Psoas muscle (tissue), 8 donors: Measurements from ENCODE around the gene PTPN7. TPM values are rescaled to one million over a fixed set of nuclear protein-coding genes. Genes with fewer than 3 reads are reported as not detected.
"Not testable (repeated sequence)": the region's sequence is repeated elsewhere in the genome, so short reads cannot be mapped to it uniquely, and the experiment has no call there.

ENCODE experiments used
- ATAC-seq, 4 donors: fragments of 200-7000 bp; cut with Tn5 transposase; one replicate each; pipeline ENCODE4 v1.9.1; 2020; ENCODE audit warnings: moderate library complexity in 3 of 4, mild to moderate bottlenecking in 2 of 4
- DNase-seq, 2 donors: peaks; one replicate each; pipeline ENCODE4 v3.0.0-alpha.2; 2020
- H3K27ac ChIP-seq: fragments of 200-600 bp; one replicate; pipeline ENCODE4 v1.8.0; 2022
- H3K27me3 ChIP-seq, 3 donors: fragments of 200-600 bp in 1 of 3; one replicate each; pipeline versions ENCODE4 v1.6.1 to v1.8.0; 2013 to 2022; ENCODE audit warnings: low read length in 2 of 3, mild to moderate bottlenecking in 2 of 3, moderate library complexity in 1 of 3; ENCODE audit not compliant: insufficient read depth in 3 of 3
- H3K36me3 ChIP-seq, 2 donors: fragments of 200-600 bp in 1 of 2; one replicate each; pipeline versions ENCODE4 v1.6.1 to v1.8.0; 2013 to 2022; ENCODE audit warnings: low read depth in 1 of 2, mild to moderate bottlenecking in 1 of 2, moderate library complexity in 1 of 2; ENCODE audit not compliant: insufficient read depth in 1 of 2
- H3K4me1 ChIP-seq: fragments of 200-600 bp; one replicate; pipeline ENCODE4 v1.8.0; 2022
- H3K4me3 ChIP-seq: fragments of 200-600 bp; one replicate; pipeline ENCODE4 v1.8.0; 2022; ENCODE audit warnings: mild to moderate bottlenecking
- H3K9me3 ChIP-seq: fragments of 200-600 bp; one replicate; pipeline ENCODE4 v1.8.0; 2022
- WGBS, 3 donors: extraction: QIAGEN DNeasy Blood & Tissue Kit; methylation state at CpG; one replicate each; pipeline versions ENCODE4 v1.1.6 to v1.1.7; 2013; 5-methylcytosine and 5-hydroxymethylcytosine counted together
- intact Hi-C, 2 donors: fragments of 100-400 bp; cut with DNase I; formaldehyde crosslinking; loops; one replicate each; pipeline versions ENCODE4 v1.11.0 to v1.14.2; 2022
- polyA plus RNA-seq, 3 donors: library from polyadenylated mRNA; stranded (reverse); fragments of 200-250 nt; gene quantifications; one replicate each; pipeline ENCODE4 v1.2.3, GENCODE V29; 2013
- total RNA-seq, 4 donors: library from RNA; stranded (reverse); fragmentation: NEBNext Ultra II Directional in 2 of 4; extraction: Animal tissue kit (Norgen Biotek cat#: 25700) in 2 of 4; gene quantifications; one replicate each; pipeline versions ENCODE4 v1.2.1 to v1.2.4, GENCODE V29; 2021 to 2023
- TF ChIP-seq, protein P1 (sequence below): fragments of 200-600 bp; IDR thresholded peaks from one replicate; pipeline ENCODE4 v1.8.0; 2022; ENCODE audit warnings: antibody characterized with exemption
- donor health status: healthy with polysubstance abuse.
- donor health status: DM: no; HTN: no; CAD: no; lungs with moderate emphysema.
- donor health status: Bipolar disorder and iron deficiency.
- donor health status: healthy.
- donor health status: DM: yes; HTN: yes; CAD: no.
- donor health status: DM: no; HTN: no; CAD: no.
- donor health status: DM: no; HTN: no; CAD: no.
- donor health status: DM: yes; HTN: yes; CAD: no.

The PTPN7 gene
- total and polyA plus RNA-seq, 7 donors = 0.10 to 1.0 (median 0.32) TPM

DNA sequence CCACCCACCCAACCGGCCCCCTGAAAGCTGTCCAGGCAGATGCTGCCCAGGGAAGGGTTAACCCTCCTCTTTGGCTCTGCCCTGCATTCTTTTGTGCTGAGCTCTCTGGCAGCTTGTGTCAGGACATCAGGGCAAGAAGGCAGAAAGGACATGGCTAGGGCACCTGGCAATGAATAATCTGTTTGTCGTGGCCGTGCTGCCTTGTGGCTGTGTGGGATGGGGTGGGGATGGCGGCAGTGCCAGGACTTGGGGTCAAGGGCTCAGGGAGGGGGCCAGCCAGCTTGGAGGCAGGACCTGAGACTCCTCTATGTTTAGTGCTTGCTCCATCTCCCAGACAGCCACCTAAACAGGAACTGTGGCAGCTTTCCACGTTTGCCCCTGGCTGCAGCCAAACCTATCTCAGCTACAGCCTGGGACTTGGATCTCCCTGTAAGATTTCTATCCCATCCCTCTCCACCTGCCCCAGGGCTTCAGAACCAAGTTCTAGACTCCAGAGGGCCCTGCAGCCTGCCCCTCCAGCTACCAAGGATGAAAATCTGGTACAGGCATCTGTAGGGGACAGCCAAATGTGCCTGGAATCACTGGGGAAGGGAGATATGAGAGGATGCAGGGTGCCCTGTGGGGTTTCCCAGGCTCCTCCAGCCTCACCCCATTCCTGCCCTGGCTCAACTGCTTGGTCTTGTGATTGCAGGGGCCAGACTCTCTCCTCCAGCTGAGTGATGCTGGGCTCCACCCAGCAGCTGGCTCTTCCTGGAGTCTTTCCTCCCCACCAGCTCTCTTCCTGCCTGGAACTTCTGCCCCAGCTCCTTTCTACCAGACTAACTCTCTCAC is 47.3 kb downstream of the PTPN7 start:
- DNase-seq (no peak), ATAC-seq (peak; percentile 62 to 85 (median 72))
- intact Hi-C loops = no loop called here
- H3K27ac ChIP-seq = no peak overlapping the region
- no peaks in the 10 kb centered on the region for H3K9me3 ChIP-seq
- H3K36me3 ChIP-seq = no peaks in the 10 kb centered on the region
- WGBS, 3 donors = 5 to 22% (median 6%) methylated on average over 4 to 5 of the region's 5 CpGs
- no peak overlapping the region for H3K4me3 ChIP-seq
- TF ChIP-seq, protein P1, sequence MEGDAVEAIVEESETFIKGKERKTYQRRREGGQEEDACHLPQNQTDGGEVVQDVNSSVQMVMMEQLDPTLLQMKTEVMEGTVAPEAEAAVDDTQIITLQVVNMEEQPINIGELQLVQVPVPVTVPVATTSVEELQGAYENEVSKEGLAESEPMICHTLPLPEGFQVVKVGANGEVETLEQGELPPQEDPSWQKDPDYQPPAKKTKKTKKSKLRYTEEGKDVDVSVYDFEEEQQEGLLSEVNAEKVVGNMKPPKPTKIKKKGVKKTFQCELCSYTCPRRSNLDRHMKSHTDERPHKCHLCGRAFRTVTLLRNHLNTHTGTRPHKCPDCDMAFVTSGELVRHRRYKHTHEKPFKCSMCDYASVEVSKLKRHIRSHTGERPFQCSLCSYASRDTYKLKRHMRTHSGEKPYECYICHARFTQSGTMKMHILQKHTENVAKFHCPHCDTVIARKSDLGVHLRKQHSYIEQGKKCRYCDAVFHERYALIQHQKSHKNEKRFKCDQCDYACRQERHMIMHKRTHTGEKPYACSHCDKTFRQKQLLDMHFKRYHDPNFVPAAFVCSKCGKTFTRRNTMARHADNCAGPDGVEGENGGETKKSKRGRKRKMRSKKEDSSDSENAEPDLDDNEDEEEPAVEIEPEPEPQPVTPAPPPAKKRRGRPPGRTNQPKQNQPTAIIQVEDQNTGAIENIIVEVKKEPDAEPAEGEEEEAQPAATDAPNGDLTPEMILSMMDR = no peak
- H3K4me1 ChIP-seq = peaks cover 6% of the 10 kb centered on the region
- H3K27me3 ChIP-seq = no peaks in the 10 kb centered on the region

DNA sequence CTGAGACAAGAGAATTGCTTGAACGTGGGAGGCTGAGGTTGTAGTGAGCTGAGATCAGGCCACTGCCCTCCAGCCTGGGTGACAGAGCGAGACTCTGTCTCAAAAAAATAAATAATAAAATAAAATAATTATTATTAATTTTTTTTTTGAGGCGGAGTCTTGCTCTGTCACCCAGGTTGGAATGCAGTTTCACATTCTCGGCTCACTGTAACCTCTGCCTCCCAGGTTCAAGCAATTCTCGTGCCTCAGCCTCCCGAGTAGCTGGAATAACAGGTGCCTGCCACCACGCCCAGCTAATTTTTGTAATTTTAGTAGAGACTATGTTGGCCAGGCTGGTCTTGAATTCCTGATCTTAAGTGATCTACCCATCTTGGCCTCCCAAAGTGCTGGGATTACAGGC is 48.8 kb downstream of the PTPN7 start:
- H3K4me1 ChIP-seq, H3K9me3 ChIP-seq, DNase-seq, H3K27me3 ChIP-seq, H3K4me3 ChIP-seq, intact Hi-C loops, H3K27ac ChIP-seq, ATAC-seq, H3K36me3 ChIP-seq: not testable (repeated sequence)
- WGBS, 3 donors = 80 to 88% (median 87%) methylated on average over 7 of the region's 7 CpGs

DNA sequence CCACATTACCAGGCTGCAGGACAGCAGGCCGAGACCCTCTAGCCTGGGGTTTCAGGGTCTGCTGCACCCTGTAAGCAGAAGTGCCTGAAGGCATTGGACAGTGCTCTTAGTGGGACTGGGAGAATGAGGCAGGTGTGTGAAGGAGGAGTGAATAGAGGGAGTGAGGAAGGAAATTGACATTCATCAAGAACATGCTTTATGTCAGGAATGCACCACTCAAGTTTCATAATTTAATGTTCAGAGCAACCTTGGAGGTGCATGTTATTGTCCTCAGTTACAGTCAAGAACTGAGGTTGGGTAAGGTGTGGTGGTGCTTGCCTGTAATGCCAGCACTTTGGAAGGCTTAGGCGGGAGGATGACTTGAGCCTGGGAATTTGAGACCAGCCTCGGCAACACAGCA is 49.4 kb downstream of the PTPN7 start:
- 51 to 64% (median 53%) methylated on average over 3 of the region's 3 CpGs for WGBS, 3 donors
- H3K27me3 ChIP-seq = no peaks in the 10 kb centered on the region
- no peak overlapping the region for H3K27ac ChIP-seq
- H3K9me3 ChIP-seq = no peaks in the 10 kb centered on the region
- ATAC-seq (no peak), DNase-seq (no peak)
- no peak overlapping the region for H3K4me3 ChIP-seq
- peaks cover 6% of the 10 kb centered on the region for H3K4me1 ChIP-seq
- TF ChIP-seq, protein P1 = no peak
- no peaks in the 10 kb centered on the region for H3K36me3 ChIP-seq
- intact Hi-C loops = no loop called here

DNA sequence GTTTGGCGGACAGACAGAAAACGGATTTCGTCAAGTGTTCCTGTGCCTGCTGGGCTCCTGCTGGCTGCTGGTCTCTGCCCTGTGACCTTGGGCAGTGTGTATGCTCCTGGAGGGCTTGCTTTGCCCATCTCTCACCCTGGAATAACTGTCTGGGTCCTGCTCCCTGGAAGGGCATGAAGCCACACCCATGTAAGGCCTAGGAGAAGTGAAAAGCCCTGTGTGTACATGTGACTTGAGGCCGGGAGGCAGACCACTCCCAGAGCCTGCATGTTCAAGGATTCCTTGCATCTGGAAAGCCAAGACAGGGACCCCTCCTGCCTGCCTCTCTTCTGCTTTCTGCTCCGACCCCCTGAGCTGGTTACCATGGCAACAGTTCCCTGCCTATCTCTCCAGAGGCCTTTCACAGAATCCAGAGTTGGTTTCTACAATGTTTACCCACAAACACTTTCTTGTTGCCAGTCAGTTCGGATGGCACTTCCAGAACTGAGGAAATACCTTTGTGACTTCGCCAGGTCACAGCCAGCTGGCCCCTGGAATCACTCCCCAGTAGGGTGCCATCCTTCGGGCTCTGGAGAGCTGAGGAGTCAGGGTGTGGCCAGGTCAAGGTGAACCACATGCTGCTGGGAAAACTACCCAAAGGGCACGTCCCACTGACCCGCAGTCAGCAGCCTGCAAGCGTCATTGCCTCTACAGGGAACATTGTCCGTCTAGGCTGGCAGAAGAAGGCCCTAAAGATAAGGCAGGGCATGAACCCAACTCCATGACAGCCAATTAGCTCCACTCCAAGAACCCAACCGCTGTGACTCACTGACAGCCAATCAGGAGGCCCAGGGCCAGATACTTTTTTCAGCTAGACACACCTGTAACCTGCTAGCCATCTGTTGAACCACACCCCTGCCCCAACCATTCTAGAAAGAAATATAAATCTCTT is 52.3 kb downstream of the PTPN7 start:
- H3K27ac ChIP-seq = no peak overlapping the region

More for the DNA sequence above, 52.3 kb downstream of the PTPN7 start:
- no peaks in the 10 kb centered on the region for H3K27me3 ChIP-seq
- no peaks in the 10 kb centered on the region for H3K36me3 ChIP-seq
- intact Hi-C loops = no loop called here
- no peaks in the 10 kb centered on the region for H3K9me3 ChIP-seq
- peak in 1 of 4 donors; percentile 14 for ATAC-seq
- DNase-seq = no peak
- peaks cover 2% of the 10 kb centered on the region for H3K4me1 ChIP-seq
- no peak overlapping the region for H3K4me3 ChIP-seq
- TF ChIP-seq, protein P1 = no peak
- 69 to 74% (median 73%) methylated on average over 13 of the region's 13 CpGs for WGBS, 3 donors
